Vagina (tissue), 2 donors: ENCODE measurements around the gene LCAT. TPM values are rescaled to one million over a fixed set of nuclear protein-coding genes. Genes with fewer than 3 reads are reported as not detected.
A peak's percentile ranks its signal among the peaks of the same experiment; 100 is the strongest.

Source experiments
- DNase-seq, 2 donors: peaks; one replicate each; pipeline ENCODE4 v3.0.0-alpha.2; 2017; ENCODE audit errors: extremely low spot score in 2 of 2
- H3K27ac ChIP-seq: fragments of 200-600 bp; sonication (generic); one replicate; pipeline ENCODE4 v1.5.1; 2019
- H3K27me3 ChIP-seq: fragments of 200-600 bp; sonication (generic); one replicate; pipeline ENCODE4 v1.5.1; 2019
- H3K36me3 ChIP-seq, 2 donors: fragments of 200-600 bp; sonication (generic); one replicate each; pipeline ENCODE4 v1.5.1; 2017 to 2019
- H3K4me1 ChIP-seq: fragments of 200-600 bp; sonication (generic); one replicate; pipeline ENCODE4 v1.5.1; 2019
- H3K4me3 ChIP-seq, 2 donors: fragments of 200-600 bp; sonication (generic); 1 replicate in 1 of 2; 2 replicates in 1 of 2; pipeline ENCODE4 v1.5.1; 2016 to 2019
- H3K9me3 ChIP-seq: fragments of 200-600 bp; sonication (generic); one replicate; pipeline ENCODE4 v1.5.1; 2019
- CTCF ChIP-seq, 3 experiments: fragments of 450-650 bp in 2 of 3; fragments of 200-600 bp in 1 of 3; sonication (generic) in 1 of 3; IDR thresholded peaks; one replicate each; pipeline ENCODE4 v1.5.1; 2017 to 2019; ENCODE audit warnings: antibody characterized with exemption in 3 of 3, mild to moderate bottlenecking in 2 of 3, moderate library complexity in 2 of 3
- POLR2A ChIP-seq, 2 donors: fragments of 450-650 bp; IDR thresholded peaks; one replicate each; pipeline ENCODE4 v1.6.1; 2017; ENCODE audit warnings: antibody characterized with exemption in 2 of 2, mild to moderate bottlenecking in 2 of 2, moderate library complexity in 2 of 2
- POLR2AphosphoS5 ChIP-seq, 2 donors: sonication (generic); formaldehyde crosslinking; IDR thresholded peaks; one replicate each; pipeline ENCODE4 v1.9.0; 2017; ENCODE audit warnings: antibody characterized with exemption in 2 of 2, mild to moderate bottlenecking in 2 of 2, low read depth in 1 of 2; ENCODE audit not compliant: insufficient read depth in 1 of 2
- intact Hi-C: fragments of 100-400 bp; cut with DNase I; formaldehyde crosslinking; loops from one replicate; pipeline ENCODE4 v1.15.1; 2023
- total RNA-seq: library from RNA; depleted of rRNA; stranded (reverse); fragments of >200 nt; gene quantifications from one replicate; pipeline ENCODE4 v1.2.3, GENCODE V29; 2016

Gene LCAT
- total RNA-seq, 1 donor from 2014 or later = 33.4 TPM

GRCh38 chr16:67942510-67943255 is 1.2 kb downstream of the LCAT start:
- peak in 1 of 2 donors; percentile 44 for TF ChIP-seq POLR2AphosphoS5 (IDR thresholded peaks at IDR 0.05; ENCODE audit: insufficient read depth in 1 of 2, low read depth in 1 of 2)
- no peak for TF ChIP-seq CTCF (IDR thresholded peaks at IDR 0.05)
- Histone ChIP-seq H3K36me3 (peaks cover 0 to 34% of the 10 kb centered on the region in 2 donors), H3K27me3 (no peaks in the 10 kb centered on the region), H3K27ac (peak overlapping the region; percentile 84), H3K4me3 (no peak overlapping the region), H3K9me3 (no peaks in the 10 kb centered on the region), H3K4me1 (peaks cover 51% of the 10 kb centered on the region)
- no peak for DNase-seq
- intact Hi-C loops = no loop called here

- H3K27ac ChIP-seq = peak overlapping the region; percentile 10
- H3K4me1 ChIP-seq = peaks cover 57% of the 10 kb centered on the region
These were observed 1.8 kb downstream of the LCAT start for GRCh38 chr16:67942200-67942509.

GRCh38 chr16:67941469-67942199 is 2.3 kb downstream of the LCAT start:
- Histone ChIP-seq H3K4me3 (no peak overlapping the region), H3K4me1 (peaks cover 62% of the 10 kb centered on the region), H3K27me3 (no peaks in the 10 kb centered on the region), H3K9me3 (no peaks in the 10 kb centered on the region), H3K27ac (peak overlapping the region; percentile 10), H3K36me3 (peaks cover 0 to 23% of the 10 kb centered on the region in 2 donors)
- no peak for DNase-seq
- TF ChIP-seq CTCF (IDR thresholded peaks at IDR 0.05) = no peak
- TF ChIP-seq POLR2A (IDR thresholded peaks at IDR 0.05) = no peak
- TF ChIP-seq POLR2AphosphoS5 (IDR thresholded peaks at IDR 0.05; ENCODE audit: insufficient read depth in 1 of 2, low read depth in 1 of 2) = no peak
- intact Hi-C loops = no loop called here

More at GRCh38 chr16:67942200-67942509, 1.8 kb downstream of the LCAT start:
- DNase-seq = no peak
- Histone ChIP-seq H3K27me3 (no peaks in the 10 kb centered on the region), H3K4me3 (no peak overlapping the region), H3K9me3 (no peaks in the 10 kb centered on the region), H3K36me3 (peaks cover 0 to 29% of the 10 kb centered on the region in 2 donors)
- intact Hi-C loops = no loop called here
- TF ChIP-seq CTCF (IDR thresholded peaks at IDR 0.05) (peak in 1 of 3 experiments; percentile 36), POLR2AphosphoS5 (IDR thresholded peaks at IDR 0.05; ENCODE audit: insufficient read depth in 1 of 2, low read depth in 1 of 2) (no peak)

- intact Hi-C loops = no loop called here
- Histone ChIP-seq H3K27ac (no peak overlapping the region), H3K36me3 (peaks cover 0 to 13% of the 10 kb centered on the region in 2 donors), H3K4me3 (no peak overlapping the region), H3K27me3 (no peaks in the 10 kb centered on the region), H3K4me1 (peaks cover 58% of the 10 kb centered on the region), H3K9me3 (no peaks in the 10 kb centered on the region)
- DNase-seq = no peak
- TF ChIP-seq POLR2A (IDR thresholded peaks at IDR 0.05) (no peak), CTCF (IDR thresholded peaks at IDR 0.05) (no peak), POLR2AphosphoS5 (IDR thresholded peaks at IDR 0.05; ENCODE audit: insufficient read depth in 1 of 2, low read depth in 1 of 2) (no peak)
These were observed 3.4 kb downstream of the LCAT start for GRCh38 chr16:67940446-67941089.
